Chondrocyte (in vitro differentiated cells): ENCODE measurements around the gene GSTM2. TPM values are rescaled to one million over a fixed set of nuclear protein-coding genes. Genes with fewer than 3 reads are reported as not detected.
"Not testable (repeated sequence)": the region's sequence is repeated elsewhere in the genome, so short reads cannot be mapped to it uniquely, and the experiment has no call there.

ENCODE experiments used
- DNase-seq: peaks from one replicate; pipeline ENCODE4 v3.0.0; 2021; ENCODE audit warnings: mixed read lengths, low spot score
- H3K27ac Mint-ChIP-seq: one replicate; pipeline ENCODE4 v1.8.0; 2021; ENCODE audit warnings: mild to moderate bottlenecking, moderate library complexity, mixed read lengths; ENCODE audit not compliant: unreplicated experiment
- H3K27me3 Mint-ChIP-seq: 2 replicates; pipeline ENCODE4 v1.8.0; 2021; ENCODE audit warnings: low read depth, mixed read lengths
- H3K36me3 Mint-ChIP-seq: 2 replicates; pipeline ENCODE4 v1.8.0; 2021; ENCODE audit warnings: low read depth, mixed read lengths
- H3K4me1 Mint-ChIP-seq: 2 replicates; pipeline ENCODE4 v1.8.0; 2021; ENCODE audit warnings: low read depth, mild to moderate bottlenecking, mixed read lengths
- H3K4me3 Mint-ChIP-seq: one replicate; pipeline ENCODE4 v1.8.0; 2021; ENCODE audit warnings: mild to moderate bottlenecking, moderate library complexity, mixed read lengths; ENCODE audit not compliant: unreplicated experiment
- H3K9me3 Mint-ChIP-seq: 2 replicates; pipeline ENCODE4 v1.8.0; 2021; ENCODE audit warnings: low read depth, mixed read lengths
- total RNA-seq: library from RNA; stranded (reverse); gene quantifications from 3 replicates; pipeline ENCODE4 v1.2.1, GENCODE V29; 2021
- TF ChIP-seq, protein P1 (sequence below): fragments of 200-600 bp; sonication (generic); IDR thresholded peaks from 2 replicates; pipeline ENCODE4 v1.5.0; 2021; ENCODE audit warnings: antibody characterized with exemption, mild to moderate bottlenecking, moderate library complexity

GSTM2 gene
- total RNA-seq, 1 donor from 2014 or later, result 25.8 TPM

DNA sequence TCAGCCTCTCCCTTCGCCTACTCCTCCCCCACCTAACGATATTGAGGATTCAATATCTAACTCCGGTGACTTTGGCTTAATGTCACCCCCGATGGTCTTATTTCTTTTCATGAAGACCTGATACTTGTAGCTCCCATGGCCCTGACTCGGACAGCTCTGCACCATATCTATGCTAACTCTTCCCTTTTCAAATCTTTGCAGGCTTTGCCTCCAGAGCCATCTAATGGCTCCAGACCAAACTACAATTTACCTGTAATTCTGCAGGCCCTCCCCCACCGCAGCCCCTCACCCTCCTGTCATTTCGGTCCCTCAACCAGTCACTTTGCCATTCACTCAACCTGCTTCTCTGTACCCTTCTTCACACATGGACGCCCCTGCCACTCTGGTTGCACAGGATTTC lies 36.3 kb downstream of the GSTM2 start:
- H3K27ac Mint-ChIP-seq, result no peak overlapping the region

DNA sequence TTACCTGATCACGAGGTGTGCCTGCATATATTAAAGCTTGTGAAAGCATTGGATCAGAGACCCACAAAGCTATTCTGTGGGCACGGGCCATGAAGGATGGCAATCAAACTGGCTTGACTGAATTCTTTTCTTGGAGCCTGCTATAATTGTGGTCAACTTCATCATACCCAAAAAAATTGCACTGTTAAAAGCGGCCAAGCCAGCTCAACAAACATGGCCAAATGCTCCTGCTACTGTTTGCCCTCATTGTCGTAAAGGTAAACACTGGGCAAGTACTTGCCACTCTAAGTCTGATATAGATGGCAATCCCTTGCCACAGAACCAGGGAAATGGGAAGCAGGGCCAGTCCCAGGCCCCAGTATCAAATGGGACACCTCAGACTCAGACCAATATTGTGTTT lies 37.6 kb downstream of the GSTM2 start:
- Mint-ChIP-seq H3K27ac (no peak overlapping the region), H3K4me1 (no peaks in the 10 kb centered on the region), H3K9me3 (peaks cover 24% of the 10 kb centered on the region), H3K27me3 (no peaks in the 10 kb centered on the region), H3K36me3 (peaks cover 12% of the 10 kb centered on the region), H3K4me3 (no peak overlapping the region)
- DNase-seq, result no peak
- TF ChIP-seq, protein P1, sequence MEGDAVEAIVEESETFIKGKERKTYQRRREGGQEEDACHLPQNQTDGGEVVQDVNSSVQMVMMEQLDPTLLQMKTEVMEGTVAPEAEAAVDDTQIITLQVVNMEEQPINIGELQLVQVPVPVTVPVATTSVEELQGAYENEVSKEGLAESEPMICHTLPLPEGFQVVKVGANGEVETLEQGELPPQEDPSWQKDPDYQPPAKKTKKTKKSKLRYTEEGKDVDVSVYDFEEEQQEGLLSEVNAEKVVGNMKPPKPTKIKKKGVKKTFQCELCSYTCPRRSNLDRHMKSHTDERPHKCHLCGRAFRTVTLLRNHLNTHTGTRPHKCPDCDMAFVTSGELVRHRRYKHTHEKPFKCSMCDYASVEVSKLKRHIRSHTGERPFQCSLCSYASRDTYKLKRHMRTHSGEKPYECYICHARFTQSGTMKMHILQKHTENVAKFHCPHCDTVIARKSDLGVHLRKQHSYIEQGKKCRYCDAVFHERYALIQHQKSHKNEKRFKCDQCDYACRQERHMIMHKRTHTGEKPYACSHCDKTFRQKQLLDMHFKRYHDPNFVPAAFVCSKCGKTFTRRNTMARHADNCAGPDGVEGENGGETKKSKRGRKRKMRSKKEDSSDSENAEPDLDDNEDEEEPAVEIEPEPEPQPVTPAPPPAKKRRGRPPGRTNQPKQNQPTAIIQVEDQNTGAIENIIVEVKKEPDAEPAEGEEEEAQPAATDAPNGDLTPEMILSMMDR, result no peak

More for the DNA sequence above, 36.3 kb downstream of the GSTM2 start:
- H3K4me1 Mint-ChIP-seq, result no peaks in the 10 kb centered on the region
- peaks cover 19% of the 10 kb centered on the region for H3K9me3 Mint-ChIP-seq
- peaks cover 9% of the 10 kb centered on the region for H3K36me3 Mint-ChIP-seq
- no peaks in the 10 kb centered on the region for H3K27me3 Mint-ChIP-seq
- TF ChIP-seq, protein P1, result no peak
- no peak overlapping the region for H3K4me3 Mint-ChIP-seq
- no peak for DNase-seq

DNA sequence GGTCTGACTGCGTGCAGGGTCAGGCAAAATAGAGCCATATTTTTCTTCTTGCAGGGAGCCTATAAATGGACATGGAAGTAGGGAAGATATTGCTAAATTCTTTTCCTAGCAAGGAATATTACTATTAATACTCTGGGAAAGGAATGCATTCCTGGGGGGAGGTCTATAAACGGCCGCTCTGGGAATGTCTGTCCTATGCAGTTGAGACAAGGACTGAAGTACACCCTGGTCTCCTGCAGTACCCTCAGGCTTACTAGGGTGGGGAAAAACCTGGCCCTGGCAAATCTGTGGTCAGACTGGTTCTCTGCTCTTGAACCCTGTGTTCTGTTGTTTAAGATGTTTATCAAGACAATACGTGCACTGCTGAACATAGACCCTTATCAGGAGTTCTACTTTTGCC lies 41.1 kb downstream of the GSTM2 start:
- Mint-ChIP-seq H3K36me3 (peaks cover 12% of the 10 kb centered on the region), H3K9me3 (peaks cover 18% of the 10 kb centered on the region)
- not testable (repeated sequence) for H3K4me1 Mint-ChIP-seq, H3K4me3 Mint-ChIP-seq, DNase-seq, H3K27me3 Mint-ChIP-seq, H3K27ac Mint-ChIP-seq

DNA sequence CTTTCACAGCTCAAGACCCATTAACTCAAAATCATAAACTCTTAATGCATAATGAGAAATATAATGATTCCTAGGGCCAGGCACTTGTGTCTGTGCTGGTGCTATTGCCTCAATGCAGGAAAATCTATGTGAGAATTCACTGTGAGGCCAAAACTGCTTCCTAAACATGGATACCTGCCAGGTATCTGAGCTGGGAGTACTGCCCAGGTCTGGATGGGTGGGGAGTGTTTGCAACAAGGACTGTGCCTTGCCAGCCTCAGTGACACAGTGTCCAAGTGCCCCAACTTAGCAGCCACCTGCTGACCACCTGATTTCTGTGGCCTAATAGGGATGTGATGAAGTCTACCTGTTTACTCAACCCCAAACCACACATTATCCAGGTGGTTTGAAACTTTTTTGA lies 42.0 kb downstream of the GSTM2 start:
- not testable (repeated sequence) for H3K27me3 Mint-ChIP-seq, H3K4me3 Mint-ChIP-seq, DNase-seq, H3K4me1 Mint-ChIP-seq, H3K27ac Mint-ChIP-seq, H3K36me3 Mint-ChIP-seq
- H3K9me3 Mint-ChIP-seq, result peaks cover 15% of the 10 kb centered on the region

DNA sequence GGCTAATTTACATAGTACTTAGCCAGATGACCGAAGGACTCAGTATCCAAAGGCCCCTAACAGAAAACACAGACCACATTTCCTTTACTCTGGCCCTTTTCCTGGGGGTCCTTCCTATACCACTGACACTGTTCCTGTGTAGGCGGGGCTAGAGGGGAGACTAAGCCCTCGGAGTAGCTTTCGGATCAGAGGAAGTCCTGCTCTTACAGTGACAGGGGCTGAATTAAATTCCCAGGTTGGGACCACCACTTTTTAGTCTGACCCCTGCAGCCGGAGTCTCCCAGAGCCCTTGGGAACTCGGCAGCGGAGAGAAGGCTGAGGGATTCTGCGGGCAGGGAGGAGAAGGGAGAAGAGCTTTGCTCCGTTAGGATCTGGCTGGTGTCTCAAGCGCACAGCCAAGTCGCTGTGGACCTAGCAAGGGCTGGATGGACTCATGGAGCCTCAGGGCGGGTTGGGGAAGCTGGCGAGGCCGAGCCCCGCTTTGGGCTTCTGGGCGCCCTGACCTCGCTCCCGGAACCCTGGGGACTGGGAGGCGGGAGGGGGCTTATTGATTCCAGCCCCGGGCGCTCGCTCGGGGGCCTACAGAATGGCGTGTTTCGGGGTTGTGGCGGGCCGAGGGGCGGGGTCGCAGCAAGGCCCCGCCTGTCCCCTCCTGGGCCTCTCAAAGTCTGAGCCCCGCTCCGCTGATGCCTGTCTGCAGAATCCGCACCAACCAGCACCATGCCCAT lies 43.9 kb downstream of the GSTM2 start, which contains the start of gene GSTM5:
GSTM5 (plus strand) TSS at position 659 of the 728 bp plus-strand sequence; CDS start at position 721, 62 bp downstream.
- H3K4me1 Mint-ChIP-seq, H3K27me3 Mint-ChIP-seq, H3K36me3 Mint-ChIP-seq, H3K27ac Mint-ChIP-seq, DNase-seq, H3K4me3 Mint-ChIP-seq: not testable (repeated sequence)
- H3K9me3 Mint-ChIP-seq, result peaks cover 15% of the 10 kb centered on the region

DNA sequence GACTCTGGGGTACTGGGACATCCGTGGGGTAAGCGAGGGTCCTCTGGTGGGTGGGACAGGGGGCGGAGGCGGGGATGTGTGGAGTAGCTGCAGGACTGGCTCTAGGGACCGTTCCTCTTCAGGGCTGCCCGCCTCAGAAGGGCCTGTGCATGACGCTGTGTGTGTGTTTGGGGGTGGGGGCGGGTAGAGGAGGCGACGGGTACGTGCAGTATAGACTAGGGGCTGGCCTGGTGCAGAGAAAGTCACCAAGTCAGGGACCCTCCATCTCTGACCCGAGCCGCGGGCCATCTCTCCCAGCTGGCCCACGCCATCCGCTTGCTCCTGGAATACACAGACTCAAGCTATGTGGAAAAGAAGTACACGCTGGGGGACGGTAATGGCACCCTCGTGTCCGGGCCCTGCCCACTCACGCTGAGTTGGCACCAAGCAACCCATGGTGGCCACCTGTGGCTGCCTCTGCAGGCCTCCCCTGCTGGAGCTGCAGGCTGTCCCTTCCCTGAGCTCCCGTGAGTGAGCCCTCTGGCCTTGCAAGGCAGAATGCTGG lies 44.5 kb downstream of the GSTM2 start:
- no peak overlapping the region for H3K4me3 Mint-ChIP-seq
- TF ChIP-seq, protein P1, result no peak
- no peaks in the 10 kb centered on the region for H3K4me1 Mint-ChIP-seq
- peaks cover 15% of the 10 kb centered on the region for H3K9me3 Mint-ChIP-seq
- H3K27me3 Mint-ChIP-seq, result no peaks in the 10 kb centered on the region
- no peak overlapping the region for H3K27ac Mint-ChIP-seq
- peaks cover 7% of the 10 kb centered on the region for H3K36me3 Mint-ChIP-seq
- DNase-seq, result no peak
